HEK293T (cell line): ENCODE results near the gene SMC3.

ENCODE experiments used
- CTCF ChIA-PET: fragments of 350-600 bp; formaldehyde crosslinking; extraction: SDS; loops from one replicate; lab custom pipeline; 2021; ENCODE audit warnings: antibody characterized with exemption, inconsistent platforms; lab: Yijun Ruan, JAX
- POLR2A ChIA-PET: fragments of 350-600 bp; formaldehyde crosslinking; extraction: SDS; loops from one replicate; lab custom pipeline; 2020; ENCODE audit warnings: antibody characterized with exemption, inconsistent platforms; lab: Yijun Ruan, JAX
- DNase-seq: peaks from one replicate; pipeline ENCODE4 v3.0.0; 2012; ENCODE audit warnings: mixed read lengths; ENCODE audit errors: extremely low spot score
- ARNT ChIP-seq: fragments of 450-650 bp; IDR thresholded peaks from 2 replicates; pipeline ENCODE4 v1.6.1; 2017; ENCODE audit warnings: mild to moderate bottlenecking
- BHLHE40 ChIP-seq: fragments of 450-650 bp; IDR thresholded peaks from 2 replicates; pipeline ENCODE4 v1.6.1; 2016; ENCODE audit warnings: mild to moderate bottlenecking, moderate library complexity, borderline replicate concordance
- CTBP1 ChIP-seq: fragments of 450-650 bp; IDR thresholded peaks from 2 replicates; pipeline ENCODE4 v1.6.1; 2016; ENCODE audit warnings: borderline replicate concordance
- ELF4 ChIP-seq: fragments of 450-650 bp; IDR thresholded peaks from 2 replicates; pipeline ENCODE4 v1.6.1; 2017; ENCODE audit warnings: antibody characterized with exemption
- FOXA1 ChIP-seq: fragments of 450-650 bp; IDR thresholded peaks from 2 replicates; pipeline ENCODE4 v1.6.1; 2016; ENCODE audit warnings: mild to moderate bottlenecking
- FOXK2 ChIP-seq: fragments of 450-650 bp; IDR thresholded peaks from 2 replicates; pipeline ENCODE4 v1.6.1; 2016; ENCODE audit warnings: mild to moderate bottlenecking
- FOXM1 ChIP-seq: fragments of 450-650 bp; IDR thresholded peaks from 2 replicates; pipeline ENCODE4 v1.6.1; 2017; ENCODE audit warnings: mild to moderate bottlenecking, borderline replicate concordance
- HDGF ChIP-seq: fragments of 450-650 bp; IDR thresholded peaks from 2 replicates; pipeline ENCODE4 v1.6.1; 2017; ENCODE audit warnings: antibody characterized with exemption, borderline replicate concordance
- L3MBTL2 ChIP-seq: fragments of 450-650 bp; conservative IDR thresholded peaks from 2 replicates; pipeline ENCODE4 v1.6.1; 2016; ENCODE audit warnings: mild to moderate bottlenecking
- LEF1 ChIP-seq: fragments of 450-650 bp; IDR thresholded peaks from 2 replicates; pipeline ENCODE4 v1.6.1; 2017; ENCODE audit warnings: mild to moderate bottlenecking, borderline replicate concordance
- NFRKB ChIP-seq: fragments of 450-650 bp; IDR thresholded peaks from 2 replicates; pipeline ENCODE4 v1.6.1; 2016; ENCODE audit warnings: mild to moderate bottlenecking, moderate library complexity
- PKNOX1 ChIP-seq: fragments of 450-650 bp; IDR thresholded peaks from 2 replicates; pipeline ENCODE4 v1.6.1; 2016
- SP1 ChIP-seq: fragments of 450-650 bp; IDR thresholded peaks from 2 replicates; pipeline ENCODE4 v1.6.1; 2017
- SUZ12 ChIP-seq: fragments of 450-650 bp; IDR thresholded peaks from 2 replicates; pipeline ENCODE4 v1.6.1; 2016; ENCODE audit warnings: mild to moderate bottlenecking
- TARDBP ChIP-seq: fragments of 450-650 bp; IDR thresholded peaks from 2 replicates; pipeline ENCODE4 v1.6.1; 2016
- ZNF384 ChIP-seq: fragments of 450-650 bp; IDR thresholded peaks from 2 replicates; pipeline ENCODE4 v1.6.1; 2016

SMC3 gene

GRCh38 chr10:110560012-110560411 lies 7.5 kb upstream of the SMC3 start:
- no peak for DNase-seq
- CTCF ChIA-PET: no interaction called here
- TF ChIP-seq CTBP1 (no peak), SUZ12 (no peak)
- POLR2A ChIA-PET: interaction anchor here (1.2 kb wide), 1 partner anchor 8 kb away, joined by 3 read pairs; no protein-coding TSS in a partner anchor

- DNase-seq: no peak
- POLR2A ChIA-PET: no interaction called here
- CTCF ChIA-PET: interaction anchor here (1.0 kb wide), 1 partner anchor 207 kb away, joined by 3 read pairs; no protein-coding TSS in a partner anchor
- TF ChIP-seq PKNOX1 (peak; percentile 50; the same call in 1 of the 2 replicates), SP1 (no peak)
Observed at GRCh38 chr10:110561292-110561691, 6.2 kb upstream of the SMC3 start.

- TF ChIP-seq ARNT: no peak
- TF ChIP-seq NFRKB: no peak
- TF ChIP-seq HDGF: no peak
- TF ChIP-seq ZNF384: no peak
- no peak for TF ChIP-seq PKNOX1
- TF ChIP-seq SP1: no peak
- no peak for TF ChIP-seq TARDBP
- TF ChIP-seq FOXA1: no peak
- no peak for TF ChIP-seq FOXK2
- TF ChIP-seq SUZ12: no peak
- no peak for TF ChIP-seq FOXM1
- TF ChIP-seq CTBP1: no peak
- TF ChIP-seq L3MBTL2: no peak
- no peak for TF ChIP-seq ELF4
- ChIA-PET CTCF (no interaction called here), POLR2A (no interaction called here)
- DNase-seq: no peak
Observed at GRCh38 chr10:110562348-110562747, 5.1 kb upstream of the SMC3 start.

- TF ChIP-seq HDGF: no peak
- no peak for TF ChIP-seq SUZ12
- ChIA-PET POLR2A (no interaction called here), CTCF (no interaction called here)
Observed at GRCh38 chr10:110563132-110563531, 4.4 kb upstream of the SMC3 start.

GRCh38 chr10:110566472-110567200 lies 859 bp upstream of the SMC3 start:
- DNase-seq: peak; percentile 41
- TF ChIP-seq BHLHE40 (no peak), CTBP1 (no peak)
- ChIA-PET CTCF (no interaction called here), POLR2A (interaction anchor here (0.6 to 1.6 kb wide), 3 partner anchors 19 to 483 kb away, joined by 3 to 6 read pairs (median 3); partner anchors contain the start of gene SMNDC1)

More at GRCh38 chr10:110563132-110563531, 4.4 kb upstream of the SMC3 start:
- DNase-seq: no peak

- peak; percentile 39 for DNase-seq
- ChIA-PET POLR2A (interaction anchor here (1.0 kb wide), 1 partner anchor 23 kb away, joined by 3 read pairs; no protein-coding TSS in a partner anchor), CTCF (no interaction called here)
- TF ChIP-seq FOXK2 (peak; percentile 72; the same call in 1 of the 2 replicates), PKNOX1 (peak; percentile 36; the same call in 1 of the 2 replicates), CTBP1 (no peak)
Observed at GRCh38 chr10:110568055-110568735, 700 bp downstream of the SMC3 start.

GRCh38 chr10:110569122-110569521 lies 1.6 kb downstream of the SMC3 start:
- TF ChIP-seq SUZ12 (no peak), FOXK2 (no peak), HDGF (no peak), NFRKB (no peak), ZNF384 (no peak), TARDBP (no peak), CTBP1 (no peak), ELF4 (no peak), SP1 (no peak), BHLHE40 (no peak), FOXM1 (no peak), FOXA1 (no peak), ARNT (no peak), L3MBTL2 (no peak), LEF1 (no peak)
- ChIA-PET POLR2A (no interaction called here), CTCF (no interaction called here)
- DNase-seq: no peak
